Body of pancreas (tissue), 4 donors: ENCODE measurements around the gene TSEN2. TPM values are rescaled to one million over a fixed set of nuclear protein-coding genes. Genes with fewer than 3 reads are reported as not detected.
"Not testable (repeated sequence)": the region's sequence is repeated elsewhere in the genome, so short reads cannot be mapped to it uniquely, and the experiment has no call there.

Source experiments
- ATAC-seq: fragments of 150-250 bp; one replicate; pipeline ENCODE4 v1.9.1; 2016
- DNase-seq, 4 donors: peaks; one replicate each; pipeline ENCODE4 v3.0.0-alpha.2; 2019
- H3K27ac ChIP-seq, 4 donors: fragments of 200-600 bp; sonication (generic); 1 replicate in 3 of 4; 2 replicates in 1 of 4; pipeline versions ENCODE4 v1.5.1 to v1.6.1; 2016 to 2019; ENCODE audit warnings: mild to moderate bottlenecking in 1 of 4, mixed read lengths in 1 of 4, moderate library complexity in 1 of 4
- H3K27me3 ChIP-seq, 2 donors: fragments of 200-600 bp; sonication (generic); one replicate each; pipeline ENCODE4 v1.6.0; 2016; ENCODE audit warnings: mild to moderate bottlenecking in 1 of 2
- H3K36me3 ChIP-seq, 2 donors: fragments of 200-600 bp; sonication (generic); replicated peaks in 1 of 2; 2 replicates each; pipeline ENCODE4 v1.5.1; 2016; ENCODE audit warnings: low read depth in 2 of 2; ENCODE audit not compliant: insufficient read depth in 1 of 2
- H3K4me1 ChIP-seq: fragments of 200-600 bp; sonication (generic); one replicate; pipeline ENCODE4 v1.6.0; 2016
- H3K4me3 ChIP-seq, 2 donors: fragments of 200-600 bp; sonication (generic); 1 replicate in 1 of 2; 2 replicates in 1 of 2; pipeline ENCODE4 v1.5.1; 2016 to 2019
- H3K9me3 ChIP-seq, 3 donors: fragments of 200-600 bp; sonication (generic); 1 replicate in 2 of 3; 2 replicates in 1 of 3; pipeline ENCODE4 v1.5.1; 2016
- CTCF ChIP-seq, 7 experiments: fragments of 450-650 bp in 4 of 7; fragments of 200-600 bp in 3 of 7; sonication (generic) in 3 of 7; IDR thresholded peaks; one replicate each; pipeline ENCODE4 v1.5.1; 2016 to 2019; ENCODE audit warnings: antibody characterized with exemption in 7 of 7
- POLR2A ChIP-seq, 3 donors: fragments of 450-650 bp; IDR thresholded peaks; one replicate each; pipeline ENCODE4 v1.6.1; 2016; ENCODE audit warnings: antibody characterized with exemption in 3 of 3, mild to moderate bottlenecking in 2 of 3
- WGBS, 2 donors: methylation state at CpG; one replicate each; pipeline ENCODE4 v1.1.5; 2017; 5-methylcytosine and 5-hydroxymethylcytosine counted together
- intact Hi-C: fragments of 100-400 bp; cut with DNase I; formaldehyde crosslinking; loops from one replicate; pipeline ENCODE4 v1.15.1; 2023
- total RNA-seq, 2 donors: library from RNA; depleted of rRNA; stranded (reverse); fragments of >200 nt; gene quantifications; one replicate each; pipeline ENCODE4 v1.1.0, GENCODE V29; 2016

Gene TSEN2
- total RNA-seq, 2 donors from 2014 or later, result 14.8 to 20.8 TPM

- Histone ChIP-seq H3K27ac (no peak overlapping the region), H3K27me3 (no peaks in the 10 kb centered on the region), H3K36me3 (peaks cover 0 to 4% of the 10 kb centered on the region in 2 donors), H3K4me1 (peaks cover 5% of the 10 kb centered on the region), H3K4me3 (no peak overlapping the region), H3K9me3 (no peaks in the 10 kb centered on the region)
- DNase-seq, result no peak
- no peak for ATAC-seq
- TF ChIP-seq CTCF (IDR thresholded peaks at IDR 0.05) (no peak), POLR2A (IDR thresholded peaks at IDR 0.05) (no peak)
- 89 to 97% methylated on average over 3 of the region's 3 CpGs for WGBS, 2 donors
- intact Hi-C loops, result no loop called here
Observed at GRCh38 chr3:12527757-12528143, 43.5 kb downstream of the TSEN2 start.

DNA sequence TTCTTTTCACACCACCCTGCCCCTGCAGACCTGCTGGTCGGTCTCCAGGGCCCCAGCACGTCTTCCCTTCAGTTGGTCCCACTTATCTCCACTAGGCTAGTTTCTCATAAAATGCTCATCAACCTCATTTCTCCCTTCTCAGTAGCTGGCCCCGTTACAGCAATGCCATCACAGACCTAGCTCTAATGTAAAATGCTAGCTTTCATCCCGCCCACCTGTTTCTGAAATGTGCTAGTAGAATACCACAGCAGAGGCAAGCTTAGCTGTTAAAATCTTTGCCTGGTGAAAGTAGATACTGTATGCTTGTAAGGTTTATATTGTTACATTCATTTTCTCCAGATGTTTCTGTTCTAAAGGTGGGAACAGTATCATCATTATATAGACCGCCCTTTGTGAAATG lies 47.9 kb downstream of the TSEN2 start:
- ATAC-seq, result no peak
- TF ChIP-seq CTCF (IDR thresholded peaks at IDR 0.05), result no peak
- TF ChIP-seq POLR2A (IDR thresholded peaks at IDR 0.05), result no peak
- no peak overlapping the region for H3K27ac ChIP-seq
- DNase-seq, result no peak
- 91 to 93% methylated on average over 5 of the region's 5 CpGs for WGBS, 2 donors
- no peaks in the 10 kb centered on the region for H3K4me1 ChIP-seq
- no peaks in the 10 kb centered on the region for H3K9me3 ChIP-seq
- no peaks in the 10 kb centered on the region for H3K27me3 ChIP-seq
- H3K4me3 ChIP-seq, result no peak overlapping the region
- H3K36me3 ChIP-seq, result peaks cover 0 to 4% of the 10 kb centered on the region in 2 donors
- intact Hi-C loops, result no loop called here

- H3K4me3 ChIP-seq, result no peak overlapping the region
- no peak overlapping the region for H3K27ac ChIP-seq
- H3K27me3 ChIP-seq, result no peaks in the 10 kb centered on the region
- no peak for DNase-seq
- no peaks in the 10 kb centered on the region for H3K4me1 ChIP-seq
- H3K9me3 ChIP-seq, result no peaks in the 10 kb centered on the region
- H3K36me3 ChIP-seq, result peaks cover 4 to 6% of the 10 kb centered on the region in 2 donors
- no peak for ATAC-seq
- intact Hi-C loops, result no loop called here
- WGBS, 2 donors, result 77 to 78% methylated on average over 6 of the region's 6 CpGs
- TF ChIP-seq CTCF (IDR thresholded peaks at IDR 0.05) (peak in 3 of 7 experiments; percentile 7 to 21 (median 14)), POLR2A (IDR thresholded peaks at IDR 0.05) (no peak)
Observed at GRCh38 chr3:12536423-12536822, 52.1 kb downstream of the TSEN2 start.

DNA sequence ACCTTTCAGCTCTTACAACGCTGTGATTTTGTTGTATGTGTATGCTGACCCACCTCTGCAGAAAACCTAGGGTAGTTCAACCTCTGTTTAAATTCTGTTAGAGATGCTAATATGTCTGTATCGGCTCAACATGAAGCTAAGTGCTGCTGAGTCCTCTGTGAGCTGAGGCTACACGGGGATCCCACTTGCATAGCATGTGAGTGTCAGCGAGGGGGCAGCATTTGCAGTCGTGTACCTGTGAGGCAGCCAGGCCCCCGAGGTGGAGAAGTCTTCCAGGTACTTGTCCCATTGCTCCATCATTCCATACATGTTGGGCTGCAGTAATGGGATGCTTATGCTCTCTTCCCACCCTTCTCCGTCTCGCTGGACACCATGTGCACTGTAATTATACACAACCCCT lies 57.3 kb downstream of the TSEN2 start:
- no peak overlapping the region for H3K4me3 ChIP-seq
- ATAC-seq, result no peak
- no peaks in the 10 kb centered on the region for H3K9me3 ChIP-seq
- WGBS, 2 donors, result 70% methylated on average over 8 of the region's 8 CpGs
- H3K36me3 ChIP-seq, result peaks cover 0 to 6% of the 10 kb centered on the region in 2 donors
- H3K27ac ChIP-seq, result no peak overlapping the region
- intact Hi-C loops, result no loop called here
- TF ChIP-seq CTCF (IDR thresholded peaks at IDR 0.05) (peak in 2 of 7 experiments; percentile 14 to 21), POLR2A (IDR thresholded peaks at IDR 0.05) (no peak)
- H3K4me1 ChIP-seq, result peaks cover 14% of the 10 kb centered on the region
- no peaks in the 10 kb centered on the region for H3K27me3 ChIP-seq
- peak in 2 of 4 donors; percentile 10 to 28 for DNase-seq

DNA sequence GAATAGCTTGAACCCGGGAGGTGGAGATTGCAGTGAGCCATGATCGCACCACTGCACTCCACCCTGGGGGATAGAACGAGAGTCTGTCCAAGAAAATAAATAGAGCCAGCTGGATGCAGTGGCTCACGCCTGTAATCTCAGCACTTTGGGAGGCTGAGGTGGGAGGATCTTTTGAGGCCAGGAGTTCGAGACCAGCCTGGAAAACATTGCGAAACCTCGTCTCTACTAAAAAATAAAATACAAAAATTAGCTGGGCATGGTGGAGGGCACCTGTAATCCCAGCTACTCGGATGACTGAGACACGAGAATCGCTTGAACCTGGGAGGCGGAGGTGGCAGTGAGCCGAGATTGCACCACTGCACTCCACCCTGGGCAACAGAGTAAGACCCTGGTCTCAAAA lies 59.2 kb downstream of the TSEN2 start:
- DNase-seq, H3K9me3 ChIP-seq, H3K36me3 ChIP-seq, H3K4me3 ChIP-seq, H3K27ac ChIP-seq, intact Hi-C loops, H3K27me3 ChIP-seq, ATAC-seq: not testable (repeated sequence)
- 90 to 94% methylated on average over 12 of the region's 12 CpGs for WGBS, 2 donors
- peaks cover 14% of the 10 kb centered on the region for H3K4me1 ChIP-seq
